Neutrophil (primary cell): ENCODE data around the gene ACADVL.
A peak's percentile ranks its signal among the peaks of the same experiment; 100 is the strongest.

Experiments
- H3K27ac ChIP-seq: fragments of 200-600 bp; sonication (generic); 2 replicates; pipeline ENCODE4 v1.5.1; 2016; ENCODE audit warnings: mild to moderate bottlenecking, moderate library complexity
- H3K27me3 ChIP-seq: fragments of 200-600 bp; sonication (generic); 2 replicates; pipeline ENCODE4 v1.6.0; 2016; ENCODE audit warnings: mild to moderate bottlenecking
- H3K36me3 ChIP-seq: fragments of 200-600 bp; sonication (generic); 2 replicates; pipeline ENCODE4 v1.5.1; 2017
- H3K4me1 ChIP-seq, 2 experiments: fragments of 200-600 bp in 1 of 2; sonication (generic) in 1 of 2; 1 replicate in 1 of 2; 2 replicates in 1 of 2; pipeline versions ENCODE4 v1.5.1 to v1.6.1; 2013 to 2016; ENCODE audit warnings: low read depth in 1 of 2, low read length in 1 of 2, mild to moderate bottlenecking in 1 of 2, moderate library complexity in 1 of 2; ENCODE audit not compliant: control insufficient read depth in 1 of 2, insufficient read depth in 1 of 2
- H3K4me3 ChIP-seq, 2 experiments: fragments of 200-600 bp in 1 of 2; sonication (generic) in 1 of 2; 1 replicate in 1 of 2; 2 replicates in 1 of 2; pipeline ENCODE4 v1.5.1; 2013 to 2016; ENCODE audit warnings: low read depth in 1 of 2, low read length in 1 of 2, mild to moderate bottlenecking in 1 of 2, moderate library complexity in 1 of 2
- H3K9me3 ChIP-seq: fragments of 200-600 bp; sonication (generic); 2 replicates; pipeline ENCODE4 v1.5.1; 2016
- CTCF ChIP-seq: fragments of 200-600 bp; sonication (generic); IDR thresholded peaks from 2 replicates; pipeline ENCODE4 v1.5.1; 2016; ENCODE audit warnings: antibody characterized with exemption

The ACADVL gene

GRCh38 chr17:7248796-7249195 lies 29.1 kb downstream of the ACADVL start:
- Histone ChIP-seq H3K9me3 (no peaks in the 10 kb centered on the region), H3K27me3 (no peaks in the 10 kb centered on the region), H3K27ac (no peak overlapping the region), H3K4me3 (no peak overlapping the region), H3K36me3 (peaks cover 30% of the 10 kb centered on the region), H3K4me1 (peaks cover 35 to 36% of the 10 kb centered on the region in 2 experiments)
- no peak for TF ChIP-seq CTCF

- no peak overlapping the region for H3K27ac ChIP-seq
- peaks cover 26% of the 10 kb centered on the region for H3K36me3 ChIP-seq
- H3K9me3 ChIP-seq: no peaks in the 10 kb centered on the region
- no peak overlapping the region for H3K4me3 ChIP-seq
- no peak for TF ChIP-seq CTCF
- no peaks in the 10 kb centered on the region for H3K27me3 ChIP-seq
- H3K4me1 ChIP-seq: peaks cover 33% of the 10 kb centered on the region in 2 experiments
These were observed 29.5 kb downstream of the ACADVL start for GRCh38 chr17:7249214-7249613.

GRCh38 chr17:7249830-7250229 lies 30.1 kb downstream of the ACADVL start:
- no peak for TF ChIP-seq CTCF
- Histone ChIP-seq H3K27me3 (no peaks in the 10 kb centered on the region), H3K9me3 (no peaks in the 10 kb centered on the region), H3K27ac (peak overlapping the region; percentile 96), H3K4me1 (peaks cover 33% of the 10 kb centered on the region in 2 experiments), H3K4me3 (no peak overlapping the region), H3K36me3 (peaks cover 20% of the 10 kb centered on the region)

GRCh38 chr17:7250695-7251627 lies 31.2 kb downstream of the ACADVL start:
- Histone ChIP-seq H3K4me3 (peak overlapping the region; percentile 68 to 92), H3K9me3 (no peaks in the 10 kb centered on the region), H3K27me3 (no peaks in the 10 kb centered on the region), H3K4me1 (peaks cover 33% of the 10 kb centered on the region in 2 experiments), H3K36me3 (peaks cover 12% of the 10 kb centered on the region), H3K27ac (peak overlapping the region; percentile 96)
- no peak for TF ChIP-seq CTCF

GRCh38 chr17:7251661-7252175 lies 32.0 kb downstream of the ACADVL start, which contains the start of gene CTDNEP1:
TSS of gene CTDNEP1 (minus strand) at chr17:7251734. CDS start at chr17:7251296, 438 bp downstream.
- Histone ChIP-seq H3K9me3 (no peaks in the 10 kb centered on the region), H3K27ac (peak within 1 kb of the TSS; percentile 96), H3K4me3 (peak within 1 kb of the TSS; percentile 68 to 92), H3K4me1 (peaks cover 33% of the 10 kb centered on the region in 2 experiments), H3K27me3 (no peaks in the 10 kb centered on the region), H3K36me3 (peaks cover 8% of the 10 kb centered on the region)
- no peak for TF ChIP-seq CTCF
